LNCAP (cell line): ENCODE results near the gene MAN2A2.

Experiments
- CTCF ChIP-seq: fragments of 450-650 bp; IDR thresholded peaks from 2 replicates; pipeline ENCODE4 v1.5.1; 2017; ENCODE audit warnings: mild to moderate bottlenecking

The MAN2A2 gene

GRCh38 chr15:90902840-90903732 lies at the start of gene MAN2A2:
Gene MAN2A2, plus strand, starts transcription at chr15:90903302. Its CDS starts 906 bp downstream, at chr15:90904208.
- TF ChIP-seq CTCF = no peak

GRCh38 chr15:90855139-90855538 lies 48.0 kb upstream of the MAN2A2 start:
- no peak for TF ChIP-seq CTCF

- no peak for TF ChIP-seq CTCF
Measured at GRCh38 chr15:90857337-90857736, 45.8 kb upstream of the MAN2A2 start.

- no peak for TF ChIP-seq CTCF
Measured at GRCh38 chr15:90857883-90858443, 45.1 kb upstream of the MAN2A2 start.

- TF ChIP-seq CTCF = no peak
Measured at GRCh38 chr15:90859234-90860131, 43.6 kb upstream of the MAN2A2 start.

- TF ChIP-seq CTCF = no peak
Measured at GRCh38 chr15:90860450-90860849, 42.7 kb upstream of the MAN2A2 start.

- no peak for TF ChIP-seq CTCF
Measured at GRCh38 chr15:90860942-90861675, 42.0 kb upstream of the MAN2A2 start.
